A549 (cell line): ENCODE data around the gene PLSCR5. TPM values are rescaled to one million over a fixed set of nuclear protein-coding genes. Genes with fewer than 3 reads are reported as not detected.

Experiments
- ATAC-seq, 2 experiments: fragments of 200-7000 bp in 1 of 2; fragments of >200 bp in 1 of 2; cut with Nextera tagmentation in 1 of 2; cut with Tn5 transposase in 1 of 2; 3 replicates each; pipeline versions ENCODE4 v1.8.0 to v1.9.1; 2018 to 2020; ENCODE audit warnings: mild to moderate bottlenecking in 1 of 2, moderate library complexity in 1 of 2
- CTCF ChIA-PET: fragments of 300-600 bp; sonication (Branson Sonifier 250); formaldehyde crosslinking; extraction: SDS; loops from one replicate; lab custom pipeline; 2021; ENCODE audit warnings: antibody characterized with exemption, inconsistent platforms; lab: Yijun Ruan, JAX
- POLR2A ChIA-PET: fragments of 350-600 bp; formaldehyde crosslinking; extraction: SDS; loops from one replicate; lab custom pipeline; 2021; ENCODE audit warnings: antibody characterized with exemption, inconsistent platforms; lab: Yijun Ruan, JAX
- DNase-seq, 2 experiments: peaks; one replicate each; pipeline versions ENCODE4 v3.0.0 to v3.0.0-alpha.2; 2011 to 2016; ENCODE audit warnings: low read depth in 1 of 2, low spot score in 1 of 2
- FAIRE-seq: peaks from 2 replicates; lab custom pipeline; 2011; peaks lifted over from hg19 to GRCh38; lab: Jason Lieb, UNC
- H3K27ac ChIP-seq, 2 experiments: fragments of >200 bp; sonication (Bioruptor Twin); formaldehyde crosslinking; 3 replicates each; pipeline ENCODE4 v1.5.1; 2016 to 2017
- H3K4me1 ChIP-seq: fragments of >200 bp; sonication (Bioruptor Twin); formaldehyde crosslinking; 3 replicates; pipeline ENCODE4 v1.6.1; 2016
- H3K4me2 ChIP-seq: fragments of >200 bp; sonication (Bioruptor Twin); formaldehyde crosslinking; 3 replicates; pipeline ENCODE4 v1.6.1; 2016
- H3K4me3 ChIP-seq: fragments of >200 bp; sonication (Bioruptor Twin); formaldehyde crosslinking; 3 replicates; pipeline ENCODE4 v1.5.1; 2016
- H3K9me3 ChIP-seq: fragments of >200 bp; sonication (Bioruptor Twin); formaldehyde crosslinking; 3 replicates; pipeline ENCODE4 v1.6.1; 2016
- BCL3 ChIP-seq: fragments of >200 bp; sonication (Bioruptor Twin); formaldehyde crosslinking; IDR thresholded peaks from 3 replicates; pipeline ENCODE4 v1.6.1; 2016
- BHLHE40 ChIP-seq: IDR thresholded peaks from 2 replicates; pipeline ENCODE4 v1.6.1; 2012; ENCODE audit warnings: low read depth, low read length, inconsistent platforms
- CBX2 ChIP-seq: fragments of 200-600 bp; sonication (generic); IDR thresholded peaks from 2 replicates; pipeline ENCODE4 v1.6.1; 2016; ENCODE audit warnings: low read depth, mild to moderate bottlenecking, borderline replicate concordance
- CHD2 ChIP-seq: fragments of 150-350 bp; IDR thresholded peaks from 2 replicates; pipeline ENCODE4 v1.6.1; 2014; ENCODE audit warnings: low read length; ENCODE audit not compliant: partially characterized antibody
- CHD4 ChIP-seq: fragments of 200-600 bp; sonication (generic); IDR thresholded peaks from 2 replicates; pipeline ENCODE4 v1.6.1; 2016; ENCODE audit warnings: antibody characterized with exemption, mild to moderate bottlenecking, borderline replicate concordance
- E2F6 ChIP-seq: IDR thresholded peaks from 2 replicates; pipeline ENCODE4 v1.6.1; 2012; ENCODE audit warnings: low read depth, borderline replicate concordance
- EHF ChIP-seq: fragments of 250-450 bp; sonication (Bioruptor Pico); IDR thresholded peaks from 2 replicates; pipeline ENCODE4 v1.5.0; 2020; ENCODE audit warnings: mild to moderate bottlenecking
- EHMT2 ChIP-seq: fragments of 200-600 bp; sonication (generic); IDR thresholded peaks from 2 replicates; pipeline ENCODE4 v1.6.1; 2016; ENCODE audit warnings: antibody characterized with exemption, low read depth, mild to moderate bottlenecking, moderate library complexity
- FOSB ChIP-seq: fragments of 250-450 bp; sonication (Bioruptor Pico); IDR thresholded peaks from 2 replicates; pipeline ENCODE4 v1.5.0; 2020; ENCODE audit warnings: mild to moderate bottlenecking, moderate library complexity
- FOSL2 ChIP-seq, 2 experiments: fragments of 450-650 bp in 1 of 2; fragments of >200 bp in 1 of 2; sonication (Bioruptor Twin) in 1 of 2; formaldehyde crosslinking; IDR thresholded peaks; 2 replicates each; pipeline versions ENCODE4 v1.5.0 to v1.6.1; 2016 to 2020; ENCODE audit warnings: mild to moderate bottlenecking in 1 of 2, moderate library complexity in 1 of 2
- HDAC2 ChIP-seq: fragments of 200-600 bp; sonication (generic); IDR thresholded peaks from 2 replicates; pipeline ENCODE4 v1.6.1; 2016
- HES2 ChIP-seq: fragments of >200 bp; sonication (Bioruptor Twin); formaldehyde crosslinking; IDR thresholded peaks from 2 replicates; pipeline ENCODE4 v1.6.1; 2016
- HEYL ChIP-seq: fragments of 250-450 bp; sonication (Bioruptor Pico); IDR thresholded peaks from 2 replicates; pipeline ENCODE4 v1.8.0; 2021; ENCODE audit warnings: mild to moderate bottlenecking, moderate library complexity
- HOXB13 ChIP-seq: fragments of 250-450 bp; sonication (Bioruptor Pico); IDR thresholded peaks from 2 replicates; pipeline ENCODE4 v1.5.0; 2020; ENCODE audit warnings: low read depth, mild to moderate bottlenecking, moderate library complexity
- JUNB ChIP-seq: fragments of >200 bp; sonication (Bioruptor Twin); formaldehyde crosslinking; IDR thresholded peaks from 2 replicates; pipeline ENCODE4 v1.6.1; 2016
- MAFK ChIP-seq: fragments of 450-650 bp; IDR thresholded peaks from 2 replicates; pipeline ENCODE4 v1.6.1; 2014; ENCODE audit not compliant: partially characterized antibody
- MAX ChIP-seq: IDR thresholded peaks from 2 replicates; pipeline ENCODE4 v1.6.1; 2012
- MAZ ChIP-seq: fragments of 150-350 bp; IDR thresholded peaks from 2 replicates; pipeline ENCODE4 v1.6.1; 2014; ENCODE audit warnings: antibody characterized with exemption, low read depth, low read length, borderline replicate concordance
- NFE2L2 ChIP-seq: fragments of 150-350 bp; conservative IDR thresholded peaks from 2 replicates; pipeline ENCODE4 v1.6.1; 2014; ENCODE audit warnings: low read length
- NPAS2 ChIP-seq: fragments of 250-450 bp; sonication (Bioruptor Pico); IDR thresholded peaks from 2 replicates; pipeline ENCODE4 v1.8.0; 2022; ENCODE audit warnings: mild to moderate bottlenecking, moderate library complexity, borderline replicate concordance
- PHF8 ChIP-seq: fragments of 200-600 bp; sonication (generic); IDR thresholded peaks from 2 replicates; pipeline ENCODE4 v1.6.1; 2016; ENCODE audit warnings: low read depth, mild to moderate bottlenecking, antibody characterized with exemption, moderate library complexity, borderline replicate concordance
- POLR2AphosphoS2 ChIP-seq: conservative IDR thresholded peaks from 2 replicates; pipeline ENCODE4 v1.6.1; 2012; ENCODE audit warnings: low read length, improper control_type of control experiment, inconsistent platforms
- RAD21 ChIP-seq, 2 experiments: fragments of >200 bp in 1 of 2; sonication (Bioruptor Twin) in 1 of 2; formaldehyde crosslinking in 1 of 2; IDR thresholded peaks in 1 of 2; conservative IDR thresholded peaks in 1 of 2; 2 replicates in 1 of 2; 3 replicates in 1 of 2; pipeline ENCODE4 v1.6.1; 2012 to 2018; ENCODE audit warnings: inconsistent platforms in 1 of 2
- RARB ChIP-seq: fragments of 250-450 bp; sonication (Bioruptor Pico); IDR thresholded peaks from 2 replicates; pipeline ENCODE4 v1.8.0; 2021; ENCODE audit warnings: mild to moderate bottlenecking, moderate library complexity
- RCOR1 ChIP-seq: fragments of 150-350 bp; IDR thresholded peaks from 2 replicates; pipeline ENCODE4 v1.6.1; 2014; ENCODE audit warnings: antibody characterized with exemption, low read length, low read depth
- REST ChIP-seq: fragments of 200-600 bp; sonication (generic); IDR thresholded peaks from 2 replicates; pipeline ENCODE4 v1.6.1; 2016; ENCODE audit warnings: antibody characterized with exemption, mild to moderate bottlenecking, moderate library complexity
- RFX5 ChIP-seq: fragments of 450-650 bp; IDR thresholded peaks from 2 replicates; pipeline ENCODE4 v1.7.1; 2014; ENCODE audit warnings: antibody characterized with exemption, mild to moderate bottlenecking, moderate library complexity
- SMC3 ChIP-seq: fragments of >200 bp; sonication (Bioruptor Twin); formaldehyde crosslinking; IDR thresholded peaks from 3 replicates; pipeline ENCODE4 v1.6.1; 2018; ENCODE audit warnings: inconsistent platforms
- TFCP2L1 ChIP-seq: fragments of 250-450 bp; sonication (Bioruptor Pico); IDR thresholded peaks from 2 replicates; pipeline ENCODE4 v1.5.0; 2021; ENCODE audit warnings: mild to moderate bottlenecking
- TP53 ChIP-seq: fragments of 250-450 bp; sonication (Bioruptor Pico); IDR thresholded peaks from 2 replicates; pipeline ENCODE4 v1.5.0; 2021; ENCODE audit warnings: mild to moderate bottlenecking, moderate library complexity
- WGBS: methylation state at CpG from one replicate; pipeline ENCODE4 v1.1.6; 2017; ENCODE audit errors: missing lambda C conversion rate; 5-methylcytosine and 5-hydroxymethylcytosine counted together
- polyA plus RNA-seq, 4 experiments: library from polyadenylated mRNA; depleted of rRNA in 3 of 4; stranded (reverse); fragments of >200 nt; fragmentation: RNase III in 1 of 4; extraction: RNeasy Plus Mini Kit Qiagen cat#74134 plus additional on column Dnase treatment in 1 of 4; gene quantifications; 2 replicates in 3 of 4; 3 replicates in 1 of 4; pipeline ENCODE4 v1.2.3, GENCODE V29; 2011 to 2017

PLSCR5 gene
- polyA plus RNA-seq, 2 of the 4 experiments (the other 2 are of a cell fraction): not detected

GRCh38 chr3:146569314-146569713 lies 35.8 kb downstream of the PLSCR5 start:
- WGBS: 39% methylated on average over 3 of the region's 3 CpGs
- ChIA-PET POLR2A (no interaction called here), CTCF (interaction anchor here (0.6 to 1.2 kb wide), 2 partner anchors 9 to 18 kb away, joined by 3 to 4 read pairs; no protein-coding TSS in a partner anchor)
- H3K4me1 ChIP-seq: no peaks in the 10 kb centered on the region
- no peaks in the 10 kb centered on the region for H3K9me3 ChIP-seq
- H3K4me2 ChIP-seq: no peak overlapping the region
- FAIRE-seq (no peak), DNase-seq (no peak), ATAC-seq (no peak)
- H3K4me3 ChIP-seq: no peak overlapping the region
- TF ChIP-seq SMC3 (no peak), HOXB13 (CRISPR knock-in tag) (no peak), RAD21 (conservative IDR thresholded peaks at IDR 0.05 in 1 of 2, IDR thresholded peaks at IDR 0.05 in 1 of 2) (no peak), RCOR1 (no peak), RARB (CRISPR knock-in tag) (no peak), HES2 (no peak), CHD2 (no peak), E2F6 (no peak), BCL3 (no peak), CHD4 (no peak), BHLHE40 (no peak), FOSL2 (IDR thresholded peaks at IDR 0.05) (no peak), FOSL2 (CRISPR knock-in tag; IDR thresholded peaks at IDR 0.05) (no peak), MAZ (no peak), RFX5 (no peak), TP53 (CRISPR knock-in tag) (no peak), POLR2AphosphoS2 (no peak)
- H3K27ac ChIP-seq: no peak overlapping the region

- Histone ChIP-seq H3K27ac (no peak overlapping the region), H3K4me1 (no peaks in the 10 kb centered on the region), H3K4me3 (no peak overlapping the region), H3K9me3 (no peaks in the 10 kb centered on the region), H3K4me2 (no peak overlapping the region)
- ATAC-seq: no peak
- CTCF ChIA-PET: interaction anchor here (0.9 to 1.0 kb wide), 2 partner anchors 12 to 239 kb away, joined by 3 read pairs; no protein-coding TSS in a partner anchor
- FAIRE-seq: no peak
- POLR2A ChIA-PET: no interaction called here
- TF ChIP-seq RAD21 (conservative IDR thresholded peaks at IDR 0.05 in 1 of 2, IDR thresholded peaks at IDR 0.05 in 1 of 2) (no peak), SMC3 (no peak), TFCP2L1 (CRISPR knock-in tag) (no peak), EHMT2 (no peak), PHF8 (no peak), RFX5 (no peak), HEYL (no peak), HDAC2 (no peak), JUNB (no peak), CBX2 (no peak), REST (no peak), MAX (no peak), NPAS2 (CRISPR knock-in tag) (no peak), NFE2L2 (no peak), EHF (no peak), FOSL2 (IDR thresholded peaks at IDR 0.05) (no peak), FOSL2 (CRISPR knock-in tag; IDR thresholded peaks at IDR 0.05) (no peak), BCL3 (no peak), HOXB13 (CRISPR knock-in tag) (no peak), FOSB (CRISPR knock-in tag) (no peak), MAFK (no peak)
- DNase-seq: no peak
These were observed 39.0 kb downstream of the PLSCR5 start for GRCh38 chr3:146566138-146566537.
